ENCODE measurements around the gene ITSN2.

The ITSN2 gene

GRCh38 chr2:24274809-24275208 is 85.5 kb downstream of the ITSN2 start:
- Histone ChIP-seq H3K4me1 (ENCODE audit: low read depth, poor library complexity, severe bottlenecking) (no peaks in the 10 kb centered on the region), H3K4me3 (IDR thresholded peaks at IDR 0.05; ENCODE audit: insufficient read depth, low read depth, low read length) (no peak overlapping the region), H3K4me2 (no peak overlapping the region), H3K36me3 (ENCODE audit: insufficient read depth) (no peaks in the 10 kb centered on the region), H3K27me3 (ENCODE audit: insufficient read depth, low read depth) (no peaks in the 10 kb centered on the region), H2AFZ (ENCODE audit: low read depth) (no peak overlapping the region), H3K27ac (no peak overlapping the region), H4K20me1 (ENCODE audit: insufficient read depth) (no peaks in the 10 kb centered on the region), H3K79me2 (ENCODE audit: insufficient read depth, low read depth) (no peaks in the 10 kb centered on the region), H3K9ac (no peak overlapping the region)
- no peak for TF ChIP-seq CTCF (conservative IDR thresholded peaks at IDR 0.05; ENCODE audit: low read depth, low read length)

GRCh38 chr2:24273598-24273997 is 86.7 kb downstream of the ITSN2 start:
- no peaks in the 10 kb centered on the region for H3K79me2 ChIP-seq (ENCODE audit: insufficient read depth, low read depth)
- H3K9ac ChIP-seq: no peak overlapping the region
- no peak overlapping the region for H3K4me3 ChIP-seq (IDR thresholded peaks at IDR 0.05; ENCODE audit: insufficient read depth, low read depth, low read length)
- TF ChIP-seq CTCF (conservative IDR thresholded peaks at IDR 0.05; ENCODE audit: low read depth, low read length): no peak
- H3K27me3 ChIP-seq (ENCODE audit: insufficient read depth, low read depth): no peaks in the 10 kb centered on the region
- no peak overlapping the region for H2AFZ ChIP-seq (ENCODE audit: low read depth)
- no peaks in the 10 kb centered on the region for H3K36me3 ChIP-seq (ENCODE audit: insufficient read depth)
- no peak overlapping the region for H3K4me2 ChIP-seq
- no peak overlapping the region for H3K27ac ChIP-seq
- H3K4me1 ChIP-seq (ENCODE audit: low read depth, poor library complexity, severe bottlenecking): no peaks in the 10 kb centered on the region
- H4K20me1 ChIP-seq (ENCODE audit: insufficient read depth): no peaks in the 10 kb centered on the region

GRCh38 chr2:24272907-24273306 is 87.4 kb downstream of the ITSN2 start:
- no peaks in the 10 kb centered on the region for H3K27me3 ChIP-seq (ENCODE audit: insufficient read depth, low read depth)
- no peaks in the 10 kb centered on the region for H3K4me1 ChIP-seq (ENCODE audit: low read depth, poor library complexity, severe bottlenecking)
- no peak overlapping the region for H3K4me2 ChIP-seq
- no peak overlapping the region for H3K4me3 ChIP-seq (IDR thresholded peaks at IDR 0.05; ENCODE audit: insufficient read depth, low read depth, low read length)
- no peak overlapping the region for H3K9ac ChIP-seq
- no peak overlapping the region for H2AFZ ChIP-seq (ENCODE audit: low read depth)
- TF ChIP-seq CTCF (conservative IDR thresholded peaks at IDR 0.05; ENCODE audit: low read depth, low read length): no peak
- no peaks in the 10 kb centered on the region for H3K36me3 ChIP-seq (ENCODE audit: insufficient read depth)
- no peak overlapping the region for H3K27ac ChIP-seq
- no peaks in the 10 kb centered on the region for H4K20me1 ChIP-seq (ENCODE audit: insufficient read depth)
- no peaks in the 10 kb centered on the region for H3K79me2 ChIP-seq (ENCODE audit: insufficient read depth, low read depth)

GRCh38 chr2:24272161-24272802 is 88.1 kb downstream of the ITSN2 start:
- H3K27me3 ChIP-seq (ENCODE audit: insufficient read depth, low read depth): no peaks in the 10 kb centered on the region
- no peak overlapping the region for H3K27ac ChIP-seq
- no peaks in the 10 kb centered on the region for H3K36me3 ChIP-seq (ENCODE audit: insufficient read depth)
- H3K4me2 ChIP-seq: no peak overlapping the region
- no peak overlapping the region for H2AFZ ChIP-seq (ENCODE audit: low read depth)
- H3K79me2 ChIP-seq (ENCODE audit: insufficient read depth, low read depth): no peaks in the 10 kb centered on the region
- H3K4me3 ChIP-seq (IDR thresholded peaks at IDR 0.05; ENCODE audit: insufficient read depth, low read depth, low read length): no peak overlapping the region
- no peak for TF ChIP-seq CTCF (conservative IDR thresholded peaks at IDR 0.05; ENCODE audit: low read depth, low read length)
- H3K4me1 ChIP-seq (ENCODE audit: low read depth, poor library complexity, severe bottlenecking): no peaks in the 10 kb centered on the region
- H4K20me1 ChIP-seq (ENCODE audit: insufficient read depth): no peaks in the 10 kb centered on the region
- H3K9ac ChIP-seq: no peak overlapping the region

Measured in KMS-11 (cell line).